ENCODE results near the gene TMA7B.

DNA sequence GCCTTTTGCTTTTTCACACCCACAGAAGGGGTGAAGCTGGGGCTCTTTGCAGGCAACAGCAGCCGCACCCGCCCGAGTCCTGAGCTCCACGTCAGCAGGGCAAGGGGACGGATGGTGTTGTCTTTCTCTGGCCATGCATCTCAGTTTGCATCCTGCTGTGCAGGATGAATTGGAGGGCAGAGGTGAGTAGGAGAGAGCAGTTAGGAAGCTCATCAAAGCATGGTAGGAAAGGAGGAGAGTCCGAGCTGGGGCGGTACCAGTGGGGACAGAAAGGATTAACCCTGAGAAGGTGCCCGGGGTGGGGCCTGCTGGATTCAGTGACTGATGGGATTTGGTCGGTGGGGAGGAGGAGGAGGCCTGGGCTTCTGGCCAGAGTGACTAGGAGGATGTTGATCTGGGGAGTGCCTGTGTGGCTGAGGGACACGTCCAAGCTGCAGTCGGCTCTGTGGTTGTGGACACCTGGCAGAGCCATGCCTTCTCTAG is 49.1 kb downstream of the TMA7B start:
- TF ChIP-seq, protein P1, sequence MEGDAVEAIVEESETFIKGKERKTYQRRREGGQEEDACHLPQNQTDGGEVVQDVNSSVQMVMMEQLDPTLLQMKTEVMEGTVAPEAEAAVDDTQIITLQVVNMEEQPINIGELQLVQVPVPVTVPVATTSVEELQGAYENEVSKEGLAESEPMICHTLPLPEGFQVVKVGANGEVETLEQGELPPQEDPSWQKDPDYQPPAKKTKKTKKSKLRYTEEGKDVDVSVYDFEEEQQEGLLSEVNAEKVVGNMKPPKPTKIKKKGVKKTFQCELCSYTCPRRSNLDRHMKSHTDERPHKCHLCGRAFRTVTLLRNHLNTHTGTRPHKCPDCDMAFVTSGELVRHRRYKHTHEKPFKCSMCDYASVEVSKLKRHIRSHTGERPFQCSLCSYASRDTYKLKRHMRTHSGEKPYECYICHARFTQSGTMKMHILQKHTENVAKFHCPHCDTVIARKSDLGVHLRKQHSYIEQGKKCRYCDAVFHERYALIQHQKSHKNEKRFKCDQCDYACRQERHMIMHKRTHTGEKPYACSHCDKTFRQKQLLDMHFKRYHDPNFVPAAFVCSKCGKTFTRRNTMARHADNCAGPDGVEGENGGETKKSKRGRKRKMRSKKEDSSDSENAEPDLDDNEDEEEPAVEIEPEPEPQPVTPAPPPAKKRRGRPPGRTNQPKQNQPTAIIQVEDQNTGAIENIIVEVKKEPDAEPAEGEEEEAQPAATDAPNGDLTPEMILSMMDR (IDR thresholded peaks at IDR 0.05) = no peak
- no peak for TF ChIP-seq POLR2AphosphoS5 (IDR thresholded peaks at IDR 0.05)
- TF ChIP-seq POLR2A (IDR thresholded peaks at IDR 0.05) = no peak
